Calu3 (cell line): ENCODE measurements around the gene METTL22. TPM values are rescaled to one million over a fixed set of nuclear protein-coding genes. Genes with fewer than 3 reads are reported as not detected.

Source experiments
- BruUV-seq: library from RNA; stranded (reverse); fragments of 400-500 nt; replicated peaks from 2 replicates; lab custom pipeline; 2021; lab: Mats Ljungman, UMichigan
- CTCF ChIA-PET: fragments of 300-600 bp; sonication (Branson Sonifier 250); formaldehyde crosslinking; loops from one replicate; lab custom pipeline; 2022; ENCODE audit warnings: antibody characterized with exemption; lab: Charles Lee
- DNase-seq: peaks from one replicate; pipeline ENCODE4 v3.0.0; 2022
- H3K27ac Mint-ChIP-seq: one replicate; pipeline ENCODE4 v1.8.0; 2022; ENCODE audit warnings: mixed read lengths; ENCODE audit not compliant: unreplicated experiment
- H3K27me3 Mint-ChIP-seq: one replicate; pipeline ENCODE4 v1.8.0; 2022; ENCODE audit warnings: mixed read lengths; ENCODE audit not compliant: unreplicated experiment
- H3K36me3 Mint-ChIP-seq: one replicate; pipeline ENCODE4 v1.8.0; 2022; ENCODE audit warnings: mild to moderate bottlenecking, moderate library complexity, mixed read lengths; ENCODE audit not compliant: insufficient read depth, unreplicated experiment
- H3K4me1 Mint-ChIP-seq: one replicate; pipeline ENCODE4 v1.8.0; 2022; ENCODE audit warnings: mild to moderate bottlenecking, low read depth, mixed read lengths; ENCODE audit not compliant: unreplicated experiment
- H3K4me3 Mint-ChIP-seq: one replicate; pipeline ENCODE4 v1.8.0; 2022; ENCODE audit warnings: mild to moderate bottlenecking, low read depth, moderate library complexity, mixed read lengths; ENCODE audit not compliant: unreplicated experiment
- H3K9me3 Mint-ChIP-seq: one replicate; pipeline ENCODE4 v1.8.0; 2022; ENCODE audit warnings: low read depth, mixed read lengths; ENCODE audit not compliant: unreplicated experiment
- CTCF ChIP-seq: fragments of 200-600 bp; IDR thresholded peaks from one replicate; pipeline ENCODE4 v1.8.0; 2022; ENCODE audit warnings: antibody characterized with exemption; ENCODE audit not compliant: unreplicated experiment
- intact Hi-C: fragments of 100-400 bp; cut with micrococcal nuclease; formaldehyde crosslinking; loops from one replicate; pipeline ENCODE4 v1.10.0; 2022; ENCODE audit not compliant: unreplicated experiment
- total RNA-seq: library from RNA; stranded (reverse); gene quantifications from 2 replicates; pipeline ENCODE4 v1.2.3, GENCODE V29; 2022

METTL22 gene
- total RNA-seq, 1 experiment from 2014 or later = 71.7 TPM

DNA sequence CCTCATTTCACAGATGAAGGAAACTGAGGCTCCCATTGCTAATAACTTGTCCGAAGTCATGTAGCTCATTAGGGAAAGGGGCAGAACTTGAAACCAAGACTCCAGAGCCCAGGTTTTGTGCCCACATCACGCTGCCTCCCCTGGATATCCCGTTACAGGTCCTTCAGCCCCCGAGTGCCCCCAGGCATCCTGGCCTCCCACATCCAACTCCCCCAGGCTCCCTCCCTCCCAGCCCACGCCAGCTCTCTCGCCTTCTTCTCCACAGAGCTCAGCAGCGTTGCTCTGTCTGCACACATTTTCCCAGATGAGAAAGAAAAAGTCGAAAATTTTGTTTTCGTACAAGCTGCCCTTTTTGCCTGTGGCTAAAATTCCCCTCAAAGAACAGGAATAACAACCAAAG is 14.3 kb upstream of the METTL22 start:
- H3K27me3 Mint-ChIP-seq = peaks cover 93% of the 10 kb centered on the region
- no peak for DNase-seq
- TF ChIP-seq CTCF = no peak
- BruUV-seq = no TSS peak
- H3K9me3 Mint-ChIP-seq = no peaks in the 10 kb centered on the region
- H3K36me3 Mint-ChIP-seq = no peaks in the 10 kb centered on the region
- H3K27ac Mint-ChIP-seq = no peak overlapping the region
- CTCF ChIA-PET = interaction anchor here (1.0 kb wide), 1 partner anchor 278 kb away, joined by 4 read pairs; no protein-coding TSS in a partner anchor
- no peaks in the 10 kb centered on the region for H3K4me1 Mint-ChIP-seq
- no peak overlapping the region for H3K4me3 Mint-ChIP-seq
- intact Hi-C loops = no loop called here

GRCh38 chr16:8611122-8611521 is 10.4 kb upstream of the METTL22 start:
- BruUV-seq = no TSS peak
- H3K4me1 Mint-ChIP-seq = no peaks in the 10 kb centered on the region
- no peaks in the 10 kb centered on the region for H3K36me3 Mint-ChIP-seq
- H3K27ac Mint-ChIP-seq = no peak overlapping the region
- no peak overlapping the region for H3K4me3 Mint-ChIP-seq
- H3K27me3 Mint-ChIP-seq = peaks cover 93% of the 10 kb centered on the region
- no peak for DNase-seq
- CTCF ChIA-PET = no interaction called here
- no peak for TF ChIP-seq CTCF
- intact Hi-C loops = no loop called here
- no peaks in the 10 kb centered on the region for H3K9me3 Mint-ChIP-seq

- Mint-ChIP-seq H3K27ac (no peak overlapping the region), H3K4me1 (no peaks in the 10 kb centered on the region), H3K4me3 (no peak overlapping the region), H3K9me3 (no peaks in the 10 kb centered on the region), H3K27me3 (peaks cover 93% of the 10 kb centered on the region), H3K36me3 (no peaks in the 10 kb centered on the region)
- TF ChIP-seq CTCF = no peak
- BruUV-seq = no TSS peak
- CTCF ChIA-PET = no interaction called here
- intact Hi-C loops = no loop called here
- DNase-seq = no peak
Measured at GRCh38 chr16:8611886-8612600, 9.5 kb upstream of the METTL22 start.

- intact Hi-C loops = no loop called here
- no peak for TF ChIP-seq CTCF
- H3K27ac Mint-ChIP-seq = no peak overlapping the region
- H3K4me1 Mint-ChIP-seq = no peaks in the 10 kb centered on the region
- H3K4me3 Mint-ChIP-seq = no peak overlapping the region
- DNase-seq = no peak
- H3K9me3 Mint-ChIP-seq = no peaks in the 10 kb centered on the region
- BruUV-seq = no TSS peak
- no peaks in the 10 kb centered on the region for H3K36me3 Mint-ChIP-seq
- CTCF ChIA-PET = interaction anchor here (0.6 to 0.8 kb wide), 2 partner anchors 23 to 48 kb away, joined by 3 read pairs; no protein-coding TSS in a partner anchor
- H3K27me3 Mint-ChIP-seq = peaks cover 95% of the 10 kb centered on the region
Measured at GRCh38 chr16:8614435-8615029, 7.0 kb upstream of the METTL22 start.
